Activated naive CD8-positive, alpha-beta T cell (primary cell): Measurements from ENCODE around the gene AGAP1.

ENCODE experiments used
- H3K27ac Mint-ChIP-seq: one replicate; pipeline ENCODE4 v1.8.0; 2021; ENCODE audit warnings: mixed read lengths
- H3K27me3 Mint-ChIP-seq: one replicate; pipeline ENCODE4 v1.8.0; 2021; ENCODE audit warnings: mixed read lengths
- H3K36me3 Mint-ChIP-seq: one replicate; pipeline ENCODE4 v1.8.0; 2021; ENCODE audit warnings: mixed read lengths
- H3K4me1 Mint-ChIP-seq: one replicate; pipeline ENCODE4 v1.8.0; 2021; ENCODE audit warnings: low read depth, mixed read lengths
- H3K4me3 Mint-ChIP-seq: one replicate; pipeline ENCODE4 v1.8.0; 2021; ENCODE audit warnings: mild to moderate bottlenecking, mixed read lengths
- H3K9me3 Mint-ChIP-seq: one replicate; pipeline ENCODE4 v1.8.0; 2021; ENCODE audit warnings: low read depth, mixed read lengths

AGAP1 gene

DNA sequence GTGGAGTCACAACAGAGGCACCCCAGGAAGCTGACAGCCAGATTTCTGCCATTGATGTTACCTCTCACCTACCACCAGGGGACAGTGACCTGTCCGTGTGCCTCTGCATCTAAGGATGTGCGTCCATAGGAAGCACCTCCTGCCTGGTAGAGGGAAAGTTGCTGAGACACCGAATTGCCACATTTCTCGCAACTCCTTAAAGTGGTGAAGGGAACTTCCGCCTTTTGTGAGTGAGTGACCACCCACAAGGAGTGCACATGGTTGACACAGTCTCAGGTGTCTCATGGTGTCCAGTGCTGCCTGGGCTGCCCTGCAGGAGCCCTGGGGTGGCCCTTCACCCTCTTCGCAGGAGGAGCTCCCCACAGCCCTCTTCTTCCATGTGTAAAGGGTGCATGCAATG is 472.6 kb downstream of the AGAP1 start:
- Mint-ChIP-seq H3K9me3 (no peaks in the 10 kb centered on the region), H3K27me3 (peaks cover 1% of the 10 kb centered on the region), H3K4me1 (no peaks in the 10 kb centered on the region), H3K36me3 (no peaks in the 10 kb centered on the region), H3K27ac (no peak overlapping the region), H3K4me3 (no peak overlapping the region)

DNA sequence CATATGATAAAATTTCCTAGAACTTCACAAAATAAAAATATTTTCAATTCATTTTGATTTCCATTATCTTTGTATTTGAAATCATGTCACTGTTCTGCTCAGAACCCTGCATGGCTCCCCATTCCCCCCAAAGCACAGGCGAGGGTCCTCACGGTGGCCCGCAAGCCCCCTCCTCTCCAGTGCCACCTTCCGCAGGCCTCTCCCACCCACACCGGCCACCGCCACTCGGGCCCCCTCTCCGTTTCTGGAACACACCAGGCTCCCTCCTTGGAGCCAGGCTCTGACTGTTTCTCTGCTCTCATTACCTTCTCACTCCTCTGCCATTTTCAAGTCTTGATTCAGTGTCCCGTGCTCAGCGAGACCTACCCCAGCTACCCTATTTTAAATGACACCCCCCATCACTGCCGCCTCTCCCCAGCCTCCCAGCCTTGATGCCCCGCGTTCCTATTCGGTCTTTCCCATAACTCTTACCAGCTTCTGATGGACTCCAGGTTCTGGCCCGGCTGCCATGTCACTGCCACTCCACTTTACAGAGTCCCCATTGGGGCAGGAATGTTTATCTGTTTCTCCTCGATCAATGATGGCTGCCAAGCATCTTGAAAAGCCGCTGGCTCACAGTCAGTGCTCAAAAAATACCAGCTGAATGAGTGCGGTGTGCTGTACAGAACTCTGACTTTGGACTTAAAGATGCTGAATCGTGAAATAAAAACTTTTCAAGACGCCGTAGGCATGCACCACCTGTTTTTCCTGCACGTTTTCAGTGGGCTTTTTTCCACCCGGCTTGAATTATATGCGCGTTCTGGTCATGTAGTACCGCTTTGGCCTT is 473.3 kb downstream of the AGAP1 start:
- H3K27ac Mint-ChIP-seq, result no peak overlapping the region
- no peaks in the 10 kb centered on the region for H3K4me1 Mint-ChIP-seq
- H3K27me3 Mint-ChIP-seq, result peaks cover 1% of the 10 kb centered on the region
- H3K36me3 Mint-ChIP-seq, result no peaks in the 10 kb centered on the region
- H3K9me3 Mint-ChIP-seq, result no peaks in the 10 kb centered on the region
- no peak overlapping the region for H3K4me3 Mint-ChIP-seq

DNA sequence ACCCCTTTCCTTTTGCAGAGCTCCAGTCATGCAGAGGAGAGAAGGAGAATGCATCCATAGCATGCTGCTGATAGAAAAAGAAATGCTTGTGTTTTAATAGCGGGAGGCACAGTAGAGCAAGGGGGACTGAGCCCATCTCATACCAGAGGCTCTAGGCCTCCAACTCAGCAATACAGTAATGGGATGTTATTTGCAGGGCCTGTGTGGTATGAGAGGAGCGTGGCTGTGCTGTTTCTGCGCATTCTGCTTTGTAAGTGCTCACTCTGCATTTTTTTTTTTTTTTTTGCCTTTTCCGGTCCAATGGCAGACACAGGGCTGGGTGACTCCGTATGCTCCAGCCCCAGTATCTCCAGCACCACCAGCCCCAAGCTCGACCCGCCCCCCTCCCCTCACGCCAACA is 474.3 kb downstream of the AGAP1 start:
- H3K4me3 Mint-ChIP-seq, result no peak overlapping the region
- H3K27me3 Mint-ChIP-seq, result peaks cover 1% of the 10 kb centered on the region
- no peaks in the 10 kb centered on the region for H3K9me3 Mint-ChIP-seq
- H3K36me3 Mint-ChIP-seq, result no peaks in the 10 kb centered on the region
- no peaks in the 10 kb centered on the region for H3K4me1 Mint-ChIP-seq
- no peak overlapping the region for H3K27ac Mint-ChIP-seq

DNA sequence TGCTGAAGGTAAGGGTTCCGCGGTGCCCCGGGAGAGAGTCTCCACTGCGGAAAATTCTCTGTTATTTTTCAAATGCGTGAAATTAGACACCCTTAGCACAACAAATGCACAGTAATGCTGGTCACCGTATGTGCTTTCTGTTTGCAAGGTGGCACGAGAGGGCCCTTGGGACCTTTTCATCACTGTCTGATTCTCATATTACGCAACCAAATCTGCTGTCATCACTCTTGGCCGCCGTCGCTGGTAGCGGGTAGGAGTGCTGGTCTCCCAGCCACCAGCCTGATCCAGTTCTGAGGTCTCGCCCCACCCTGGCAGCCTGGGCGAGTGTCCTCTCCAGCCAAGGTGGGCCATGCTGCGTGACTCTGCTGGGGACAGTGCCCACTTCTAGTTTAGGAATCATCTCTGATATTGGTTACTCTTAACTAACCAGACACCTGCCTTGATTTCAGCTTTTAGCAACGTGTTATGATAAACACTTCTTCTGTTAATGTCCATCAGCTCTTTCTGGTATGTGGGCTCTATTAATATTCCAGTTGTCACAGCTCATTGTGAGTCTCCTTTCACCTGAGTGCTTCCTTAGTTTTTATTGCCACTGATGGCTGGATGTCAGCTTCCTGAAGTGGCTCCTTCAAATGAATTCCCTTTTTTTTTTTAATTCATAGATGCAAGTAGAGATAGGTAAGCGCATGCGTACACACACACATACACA is 474.9 kb downstream of the AGAP1 start:
- H3K9me3 Mint-ChIP-seq, result no peaks in the 10 kb centered on the region

DNA sequence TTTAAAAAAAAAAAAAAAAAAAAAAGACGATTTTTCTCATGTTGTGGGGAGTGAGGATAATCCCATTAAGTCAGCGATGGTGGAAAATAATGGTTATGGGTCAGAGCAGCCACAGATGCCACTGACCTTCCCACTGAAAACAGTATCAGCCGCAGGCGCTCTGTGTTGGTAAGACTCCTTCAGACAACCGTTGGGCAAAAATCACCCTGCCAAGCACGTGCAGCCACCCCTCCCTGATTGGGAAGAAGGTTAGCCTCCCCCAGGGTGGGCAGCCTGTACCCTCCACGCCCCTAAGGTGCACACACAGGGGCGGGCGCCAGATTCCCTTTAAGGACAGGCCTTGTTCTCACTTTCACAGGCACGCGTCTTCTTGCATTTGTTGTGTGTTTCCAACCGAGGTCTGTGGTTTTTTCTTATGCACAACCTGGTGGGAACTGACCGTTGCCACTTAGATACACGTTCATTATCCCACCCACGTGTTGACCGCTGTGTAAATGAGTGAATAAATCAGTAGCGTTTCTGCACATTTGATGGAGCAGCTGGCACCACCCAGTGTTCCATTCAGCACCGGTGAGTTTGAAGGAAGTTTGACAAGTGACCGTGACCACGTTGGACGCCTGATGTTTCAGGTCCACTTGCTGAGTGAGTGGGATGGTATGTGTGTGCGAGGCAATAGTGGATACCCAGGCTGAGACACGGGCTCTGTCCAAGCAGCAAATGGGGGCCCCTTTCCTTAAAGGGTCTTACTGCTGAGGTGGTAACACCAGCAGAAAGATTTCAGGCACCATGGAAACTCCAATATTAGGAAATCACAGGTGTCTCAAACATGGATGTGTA is 476.6 kb downstream of the AGAP1 start:
- Mint-ChIP-seq H3K4me3 (no peak overlapping the region), H3K36me3 (no peaks in the 10 kb centered on the region), H3K4me1 (no peaks in the 10 kb centered on the region), H3K27me3 (no peaks in the 10 kb centered on the region), H3K9me3 (no peaks in the 10 kb centered on the region), H3K27ac (no peak overlapping the region)

More for the DNA sequence above, 474.9 kb downstream of the AGAP1 start:
- Mint-ChIP-seq H3K27me3 (peaks cover 1% of the 10 kb centered on the region), H3K27ac (no peak overlapping the region), H3K4me1 (no peaks in the 10 kb centered on the region), H3K4me3 (no peak overlapping the region), H3K36me3 (no peaks in the 10 kb centered on the region)

DNA sequence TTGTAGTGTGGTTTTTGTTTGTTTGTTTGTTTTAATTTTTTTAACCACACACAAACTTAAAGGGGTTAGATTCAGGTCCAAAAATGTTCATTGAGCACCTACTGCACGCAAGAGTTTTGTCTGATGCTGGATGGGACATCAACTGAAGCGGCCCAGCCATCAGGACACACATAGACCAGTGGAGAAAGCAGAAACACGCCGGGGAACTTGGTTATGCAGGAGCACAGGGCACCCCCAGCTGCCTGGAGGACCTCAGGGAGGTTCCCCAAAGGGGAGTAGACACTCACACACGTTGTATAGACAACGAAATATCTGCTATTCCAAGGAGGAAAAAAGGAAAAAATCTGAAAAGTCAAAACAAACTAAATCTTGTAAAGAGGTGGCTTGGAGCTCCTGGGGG is 482.7 kb downstream of the AGAP1 start:
- no peaks in the 10 kb centered on the region for H3K36me3 Mint-ChIP-seq
- no peaks in the 10 kb centered on the region for H3K9me3 Mint-ChIP-seq
- no peaks in the 10 kb centered on the region for H3K27me3 Mint-ChIP-seq
- no peak overlapping the region for H3K4me3 Mint-ChIP-seq
- H3K27ac Mint-ChIP-seq, result no peak overlapping the region
- no peaks in the 10 kb centered on the region for H3K4me1 Mint-ChIP-seq

DNA sequence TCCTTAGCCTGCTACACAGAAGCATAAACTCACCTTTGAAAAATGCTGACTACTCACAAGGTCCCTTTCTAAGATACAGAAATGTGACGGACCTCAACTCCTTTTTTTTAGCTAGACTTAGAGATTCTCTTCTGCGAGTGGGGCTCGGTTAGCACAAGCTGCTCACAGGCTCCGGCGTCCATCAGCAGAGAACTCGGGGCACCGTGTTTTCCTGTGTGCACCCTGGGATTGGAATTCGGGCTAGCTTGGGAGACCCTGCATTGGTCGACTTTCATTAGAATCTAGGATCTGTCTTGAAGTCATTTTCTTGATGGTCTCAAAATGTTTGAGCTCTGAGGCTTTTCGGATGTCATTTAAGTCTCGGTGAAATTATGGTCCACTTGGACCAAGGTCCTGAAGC is 483.1 kb downstream of the AGAP1 start:
- no peaks in the 10 kb centered on the region for H3K4me1 Mint-ChIP-seq
- no peaks in the 10 kb centered on the region for H3K27me3 Mint-ChIP-seq
- no peak overlapping the region for H3K4me3 Mint-ChIP-seq
- H3K27ac Mint-ChIP-seq, result no peak overlapping the region
- no peaks in the 10 kb centered on the region for H3K9me3 Mint-ChIP-seq
- H3K36me3 Mint-ChIP-seq, result no peaks in the 10 kb centered on the region

DNA sequence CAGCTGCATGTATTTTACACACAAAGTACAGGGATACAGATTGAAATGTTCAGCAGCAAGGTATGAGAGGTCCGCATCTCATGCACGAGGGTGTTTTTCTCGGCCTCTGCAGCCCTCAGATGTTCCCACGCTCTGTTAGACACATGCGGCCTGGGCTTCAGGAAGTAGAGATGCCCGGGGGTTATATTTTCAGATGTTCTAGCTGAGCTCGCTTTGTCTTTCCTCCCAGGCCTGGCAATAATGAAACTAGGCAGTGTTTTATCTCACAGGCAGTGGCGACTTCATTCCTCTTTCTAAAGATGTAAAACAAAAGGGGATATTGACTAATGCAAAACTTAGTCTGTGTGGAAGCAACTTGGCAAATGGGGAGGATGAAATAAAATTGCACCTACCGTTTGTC is 483.6 kb downstream of the AGAP1 start:
- Mint-ChIP-seq H3K27ac (no peak overlapping the region), H3K4me1 (no peaks in the 10 kb centered on the region), H3K9me3 (no peaks in the 10 kb centered on the region), H3K4me3 (no peak overlapping the region), H3K27me3 (no peaks in the 10 kb centered on the region), H3K36me3 (no peaks in the 10 kb centered on the region)

DNA sequence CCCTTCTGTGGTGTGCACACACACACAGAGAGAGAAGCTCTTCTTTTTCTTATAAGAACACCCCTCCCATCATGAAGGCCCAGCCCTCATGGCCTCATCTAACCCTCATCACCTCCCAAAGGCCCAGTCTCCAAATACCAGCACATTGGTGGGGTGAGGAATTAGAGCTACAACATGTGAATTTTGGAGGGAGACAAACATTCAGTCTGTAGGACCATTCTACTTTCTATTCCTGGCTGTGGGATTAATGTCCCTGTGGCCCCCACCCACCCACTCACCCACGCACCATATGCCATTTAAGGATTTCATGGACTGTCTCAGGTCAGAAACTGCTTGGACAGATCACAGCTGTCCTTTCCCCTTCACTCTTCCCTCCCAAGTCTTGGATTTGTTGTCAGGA is 484.2 kb downstream of the AGAP1 start:
- Mint-ChIP-seq H3K27ac (no peak overlapping the region), H3K4me3 (no peak overlapping the region), H3K27me3 (no peaks in the 10 kb centered on the region), H3K36me3 (no peaks in the 10 kb centered on the region), H3K4me1 (no peaks in the 10 kb centered on the region), H3K9me3 (no peaks in the 10 kb centered on the region)

DNA sequence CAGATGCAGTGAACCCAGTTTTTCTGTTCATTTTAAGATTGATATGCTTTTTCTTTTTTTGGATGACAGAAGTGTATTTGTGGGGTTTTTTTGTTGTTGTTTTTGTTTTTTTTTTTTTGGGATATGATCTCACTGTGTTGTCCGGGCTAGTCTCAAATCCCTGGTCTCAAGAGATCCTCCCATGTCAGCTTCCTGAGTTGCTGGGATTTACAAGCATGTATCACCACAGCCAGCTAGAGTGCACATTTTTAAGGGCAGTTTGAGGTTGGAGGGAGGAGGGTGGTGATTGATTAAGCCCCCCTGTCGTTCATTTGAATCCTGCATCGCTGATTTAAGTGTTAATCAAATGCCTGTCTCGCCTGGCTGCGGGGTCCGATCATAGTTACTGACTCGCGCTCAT is 485.2 kb downstream of the AGAP1 start:
- no peak overlapping the region for H3K27ac Mint-ChIP-seq
- no peaks in the 10 kb centered on the region for H3K36me3 Mint-ChIP-seq
- H3K4me1 Mint-ChIP-seq, result no peaks in the 10 kb centered on the region
- no peaks in the 10 kb centered on the region for H3K9me3 Mint-ChIP-seq
- no peak overlapping the region for H3K4me3 Mint-ChIP-seq
- peaks cover 2% of the 10 kb centered on the region for H3K27me3 Mint-ChIP-seq

DNA sequence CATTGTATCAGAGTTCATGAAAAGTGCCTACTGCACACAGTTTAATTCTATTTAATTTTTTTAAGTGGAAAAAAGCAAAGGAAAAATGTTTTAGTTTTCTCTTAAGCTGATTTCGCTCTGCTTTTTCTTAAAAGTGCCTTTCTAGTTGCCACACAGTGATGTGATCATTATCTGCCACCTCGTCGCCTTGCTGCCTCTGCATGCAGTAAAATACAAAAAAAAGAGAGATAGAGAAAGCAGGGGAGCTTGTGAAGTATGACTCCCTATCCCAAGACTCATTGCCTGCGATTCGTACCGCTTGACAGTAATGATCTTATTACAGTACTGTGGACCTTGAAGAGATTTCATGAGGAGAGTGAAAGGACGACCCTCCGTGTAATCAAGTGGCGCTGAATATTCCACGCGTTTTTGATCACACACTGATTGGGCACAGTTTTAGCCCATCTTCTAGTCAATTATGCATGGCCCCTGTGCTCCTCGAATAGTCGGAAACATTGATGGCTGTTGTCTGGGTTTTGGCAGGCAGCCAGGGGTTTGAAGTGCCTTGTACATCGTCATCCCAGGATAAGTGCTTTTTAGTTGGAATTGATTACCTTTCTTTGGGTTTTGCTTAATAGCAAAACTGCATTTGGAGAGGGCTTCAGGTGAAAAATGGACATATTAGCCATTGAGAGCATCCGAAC is 486.1 kb downstream of the AGAP1 start:
- no peaks in the 10 kb centered on the region for H3K4me1 Mint-ChIP-seq
- H3K27ac Mint-ChIP-seq, result no peak overlapping the region
- H3K4me3 Mint-ChIP-seq, result no peak overlapping the region
- no peaks in the 10 kb centered on the region for H3K36me3 Mint-ChIP-seq
- peaks cover 2% of the 10 kb centered on the region for H3K27me3 Mint-ChIP-seq
- peaks cover 3% of the 10 kb centered on the region for H3K9me3 Mint-ChIP-seq

DNA sequence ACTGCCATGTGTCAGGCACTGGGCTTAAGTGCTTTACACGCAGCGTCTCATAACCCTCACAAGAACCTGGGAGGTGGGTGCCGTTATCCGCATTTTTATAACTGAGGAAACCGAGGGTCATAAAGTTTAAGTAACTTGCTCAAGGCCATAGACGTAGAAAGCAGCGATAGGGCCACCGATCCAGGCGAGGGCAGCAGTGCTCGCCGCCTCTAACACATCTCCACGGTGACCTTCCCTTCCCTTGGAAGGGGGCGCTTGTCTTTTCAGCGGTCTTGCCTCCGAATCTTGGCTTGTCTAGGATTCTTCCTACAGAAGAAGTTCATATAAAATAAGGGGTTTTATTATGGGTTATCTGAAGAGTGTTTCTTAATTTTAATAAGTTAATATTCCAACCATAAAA is 487.8 kb downstream of the AGAP1 start:
- Mint-ChIP-seq H3K4me3 (no peak overlapping the region), H3K27ac (no peak overlapping the region), H3K36me3 (no peaks in the 10 kb centered on the region), H3K27me3 (peaks cover 2% of the 10 kb centered on the region), H3K4me1 (no peaks in the 10 kb centered on the region), H3K9me3 (peaks cover 3% of the 10 kb centered on the region)

DNA sequence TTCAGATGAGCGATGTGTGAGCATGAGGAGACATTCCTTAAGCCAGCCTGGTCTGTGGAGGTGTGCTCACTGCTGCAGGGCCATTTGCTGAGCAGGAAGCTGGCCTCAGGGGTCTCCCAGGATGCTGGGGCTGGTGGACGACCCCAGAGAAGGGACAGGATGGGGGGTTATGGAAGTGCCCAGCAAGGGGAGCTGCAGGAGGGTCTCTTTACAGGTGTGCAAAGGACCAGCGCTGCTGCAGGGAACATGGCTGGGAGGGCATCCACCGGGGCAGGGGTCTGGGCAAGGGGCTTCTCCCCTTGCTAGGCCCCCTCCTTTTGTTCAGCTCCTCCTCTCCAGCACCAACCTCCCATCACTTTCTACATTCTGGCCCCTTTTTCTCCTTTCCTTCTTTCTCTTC is 489.2 kb downstream of the AGAP1 start:
- Mint-ChIP-seq H3K4me1 (no peaks in the 10 kb centered on the region), H3K36me3 (no peaks in the 10 kb centered on the region), H3K27me3 (peaks cover 5% of the 10 kb centered on the region), H3K27ac (no peak overlapping the region), H3K4me3 (no peak overlapping the region), H3K9me3 (peaks cover 3% of the 10 kb centered on the region)

DNA sequence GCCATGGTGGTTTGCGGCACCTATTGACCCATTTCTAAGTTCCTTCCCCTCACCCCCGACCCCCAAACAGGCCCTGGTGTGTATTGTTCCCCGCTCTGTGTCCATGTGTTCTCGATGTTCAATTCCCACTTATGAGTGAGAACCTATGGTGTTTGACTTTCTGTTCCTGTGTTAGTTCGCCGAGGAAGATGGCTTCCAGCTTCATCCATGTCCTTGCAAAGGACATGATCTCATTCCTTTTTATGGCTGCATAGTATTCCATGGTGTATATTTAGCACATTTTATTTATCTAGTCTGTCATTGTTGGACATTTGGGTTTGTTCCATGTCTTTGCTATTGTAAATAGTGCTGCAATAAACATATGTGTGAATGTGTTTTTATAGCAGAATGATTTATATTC is 490.7 kb downstream of the AGAP1 start:
- no peak overlapping the region for H3K4me3 Mint-ChIP-seq
- H3K36me3 Mint-ChIP-seq, result no peaks in the 10 kb centered on the region
- H3K9me3 Mint-ChIP-seq, result peaks cover 3% of the 10 kb centered on the region
- H3K27ac Mint-ChIP-seq, result no peak overlapping the region
- no peaks in the 10 kb centered on the region for H3K4me1 Mint-ChIP-seq
- H3K27me3 Mint-ChIP-seq, result peaks cover 5% of the 10 kb centered on the region

DNA sequence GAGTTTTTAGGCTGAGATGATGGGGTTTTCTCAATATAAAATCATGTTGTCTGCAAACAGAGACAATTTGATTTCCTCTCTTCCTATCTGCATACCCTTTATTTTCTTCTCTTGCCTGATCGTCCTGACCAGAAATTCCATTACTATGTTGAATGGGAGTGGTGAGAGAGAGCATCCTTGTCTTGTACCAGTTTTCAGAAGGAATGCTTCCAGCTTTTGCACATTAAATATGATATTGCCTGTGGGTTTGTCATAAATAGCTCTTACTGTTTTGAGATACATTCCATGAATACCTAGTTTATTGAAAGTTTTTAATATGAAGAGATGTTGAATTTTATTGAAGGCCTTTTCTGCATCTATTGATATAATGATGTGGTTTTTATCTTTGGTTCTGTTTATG is 492.5 kb downstream of the AGAP1 start:
- Mint-ChIP-seq H3K27me3 (peaks cover 5% of the 10 kb centered on the region), H3K4me1 (no peaks in the 10 kb centered on the region), H3K9me3 (peaks cover 3% of the 10 kb centered on the region), H3K36me3 (no peaks in the 10 kb centered on the region), H3K27ac (no peak overlapping the region), H3K4me3 (no peak overlapping the region)
